CD4-positive, alpha-beta T cell treated with Interleukin-17A for 4 hours (primary cell): ENCODE measurements around the gene FAM174B.

Experiments
- DNase-seq: peaks from one replicate; pipeline ENCODE4 v3.0.0-alpha.2; 2020; ENCODE audit warnings: mixed read lengths

The FAM174B gene

DNA sequence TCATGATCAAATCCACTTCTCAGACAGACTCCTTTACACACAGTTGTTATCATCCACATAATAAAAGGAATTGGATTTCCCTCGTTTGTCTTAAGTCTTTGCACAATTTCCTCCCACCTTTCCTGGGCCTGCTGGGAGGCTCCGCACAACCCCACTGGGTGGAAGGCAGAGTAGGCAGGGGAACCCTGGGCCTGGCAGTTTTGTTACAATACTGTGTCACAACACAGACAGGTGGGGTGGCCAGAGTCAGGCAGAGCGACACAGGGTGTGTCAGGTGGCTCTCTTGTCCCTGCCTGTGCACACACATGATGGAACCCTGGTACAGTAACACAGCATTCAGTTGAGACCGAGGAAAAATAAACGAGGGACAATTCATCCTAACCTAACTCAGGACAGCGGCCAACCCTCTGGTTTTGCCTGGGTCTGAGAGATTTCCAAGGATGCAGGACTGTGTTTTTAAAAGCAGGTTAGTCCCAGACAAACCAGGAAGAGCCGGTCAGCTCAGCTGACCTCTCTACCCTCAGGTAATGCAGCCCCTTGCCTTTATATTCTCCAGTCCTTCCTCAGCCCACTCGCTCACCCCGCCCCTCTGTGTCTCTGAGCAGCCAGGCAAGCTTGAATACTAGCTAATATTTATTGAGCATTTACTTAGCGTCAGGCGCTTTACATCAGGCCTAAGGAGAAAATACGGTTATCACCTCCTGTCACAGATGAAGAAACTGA, 8.8 kb upstream of the FAM174B start:
- DNase-seq = no peak

DNA sequence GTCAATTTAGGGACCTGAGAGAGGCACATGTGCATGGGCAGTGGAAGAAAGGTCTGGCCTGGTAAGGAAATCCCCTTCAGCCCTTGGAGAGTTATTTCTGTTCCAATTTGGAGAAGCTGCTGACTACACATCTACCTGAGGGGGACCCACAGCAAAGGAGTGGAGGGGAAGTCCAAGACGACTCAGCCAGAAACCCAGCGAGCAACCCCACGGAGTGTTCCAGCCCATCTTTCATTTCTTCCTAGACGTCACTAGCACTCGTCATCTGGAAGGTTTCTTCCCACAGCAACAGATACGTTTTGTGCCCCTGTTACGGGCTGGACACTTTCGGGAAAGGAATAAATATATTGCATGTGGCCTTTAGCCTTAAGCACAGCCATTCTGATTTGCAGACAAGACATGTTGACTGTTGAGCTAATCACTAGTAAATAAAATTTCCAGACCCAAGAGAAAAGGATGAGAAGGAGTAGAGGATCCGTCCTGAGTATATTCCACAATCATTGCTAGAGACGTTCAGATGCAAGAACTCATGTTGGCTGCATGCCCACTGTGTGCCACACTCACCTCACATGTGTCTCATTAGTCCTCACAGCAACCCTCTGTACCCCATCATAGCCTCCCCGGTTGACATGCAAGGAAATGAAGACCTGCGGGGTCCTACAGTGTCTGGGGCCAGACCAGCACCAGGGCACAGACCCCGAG, 7.8 kb upstream of the FAM174B start:
- no peak for DNase-seq

DNA sequence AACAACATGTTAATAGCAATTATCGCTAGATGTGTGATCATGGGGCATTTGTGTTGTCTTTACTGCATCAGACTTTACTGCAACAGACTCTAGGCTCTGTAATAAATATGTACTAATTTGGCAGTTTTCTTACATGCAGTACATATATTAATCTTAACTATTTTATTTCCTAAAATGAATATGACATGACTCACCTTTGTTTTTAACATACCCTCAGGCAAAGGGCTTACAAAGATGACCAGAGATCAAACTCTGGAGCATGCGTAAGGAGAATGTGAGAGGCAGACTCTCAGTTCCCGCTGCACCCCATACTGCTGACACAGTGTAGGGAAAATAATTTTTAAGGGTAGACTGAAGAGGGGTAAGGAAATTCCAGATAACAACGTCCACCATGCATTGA, 7.2 kb upstream of the FAM174B start:
- no peak for DNase-seq

DNA sequence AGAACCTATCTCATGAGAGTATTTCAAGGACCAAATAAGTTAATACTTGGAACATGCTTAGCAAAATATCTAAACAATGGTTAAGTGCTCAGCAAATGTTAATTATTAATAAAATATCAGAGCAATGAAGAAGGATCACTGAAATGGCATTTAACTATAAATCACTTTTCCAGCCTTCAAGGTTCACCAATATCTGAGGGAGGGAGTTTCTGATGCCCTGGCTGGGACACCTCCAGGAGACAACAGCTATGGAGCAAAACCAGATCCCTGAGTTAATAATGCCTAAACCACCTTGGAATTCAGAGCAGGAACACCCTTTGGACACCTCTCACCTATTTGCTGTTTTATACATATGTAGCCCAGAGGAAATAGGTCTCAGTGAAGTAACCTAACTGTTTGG, 6.4 kb upstream of the FAM174B start:
- no peak for DNase-seq

DNA sequence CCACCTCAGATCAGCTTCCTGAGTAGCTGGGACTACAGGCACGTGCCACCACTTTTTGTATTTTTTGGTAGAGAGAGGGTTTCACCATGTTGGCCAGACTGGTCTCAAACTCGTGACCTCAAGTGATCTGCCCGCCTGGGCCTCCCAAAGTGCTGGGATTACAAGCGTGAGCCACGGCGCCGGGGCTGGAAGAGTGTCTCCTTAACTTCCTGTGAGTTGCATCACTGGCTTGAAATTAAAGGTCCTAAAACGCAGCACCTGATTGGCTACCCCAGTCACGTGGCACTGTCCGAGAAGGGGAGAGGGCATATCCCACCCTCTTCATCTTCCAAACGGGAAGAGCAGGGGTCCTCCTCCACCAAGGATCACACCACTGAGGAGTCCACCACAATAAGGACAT, 5.5 kb upstream of the FAM174B start:
- DNase-seq = no peak

DNA sequence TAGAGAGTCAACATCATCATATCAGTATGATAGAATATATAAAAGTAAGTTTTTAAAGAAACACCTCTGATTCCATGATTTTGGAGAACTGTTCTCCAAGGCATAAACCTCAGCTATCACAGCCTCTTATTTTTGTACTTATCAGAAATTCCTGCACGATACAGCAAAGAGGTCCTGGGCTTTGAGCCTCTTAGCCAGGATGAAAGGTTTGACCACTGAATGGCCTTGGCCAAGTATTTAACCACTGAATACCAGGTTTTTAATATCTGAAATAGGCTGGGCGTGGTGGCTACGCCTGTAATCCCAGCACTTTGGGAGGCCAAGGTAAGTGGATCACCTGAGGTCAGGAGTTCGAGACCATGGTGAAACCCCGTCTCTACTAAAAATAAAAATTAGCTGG, 1.9 kb upstream of the FAM174B start:
- no peak for DNase-seq

DNA sequence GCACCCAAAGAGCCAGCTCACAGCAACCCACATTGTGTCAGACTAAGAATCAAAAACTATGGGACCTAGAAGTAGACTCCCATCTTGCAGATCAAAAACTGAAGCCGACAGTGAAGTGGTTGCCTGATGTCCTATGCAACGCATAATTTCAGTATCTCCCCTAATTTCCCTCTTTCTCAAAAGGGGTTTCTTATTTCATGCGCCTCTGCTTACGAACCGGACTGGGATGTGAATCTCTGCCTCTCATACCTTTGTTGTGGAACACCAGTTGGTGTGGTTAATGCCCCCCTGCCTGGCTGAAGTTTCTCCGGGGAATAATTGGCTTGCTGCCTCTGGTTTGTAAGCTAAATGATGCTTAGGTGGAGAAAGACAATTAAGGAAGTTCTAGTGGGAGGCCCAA, 514 bp upstream of the FAM174B start:
- no peak for DNase-seq

DNA sequence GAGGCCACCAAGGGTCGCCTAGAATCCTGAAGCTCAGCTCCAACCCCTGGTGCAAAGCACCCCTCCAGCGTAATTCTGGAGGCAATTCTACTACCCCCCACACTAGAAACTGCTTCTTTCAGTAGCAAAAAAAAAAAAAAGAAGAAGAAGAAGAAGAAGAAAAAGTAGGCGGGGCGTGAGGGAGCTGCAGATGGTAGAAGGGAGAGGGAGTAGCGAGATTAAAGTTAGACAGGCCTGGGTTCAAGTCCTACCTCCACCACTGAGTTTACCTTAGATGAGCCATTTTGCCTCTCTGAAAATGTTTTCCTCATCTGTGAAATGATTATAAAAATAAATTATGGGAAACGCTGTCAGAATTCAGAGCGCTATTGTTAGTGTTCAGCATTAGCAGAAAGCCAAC, 913 bp downstream of the FAM174B start:
- DNase-seq = no peak

DNA sequence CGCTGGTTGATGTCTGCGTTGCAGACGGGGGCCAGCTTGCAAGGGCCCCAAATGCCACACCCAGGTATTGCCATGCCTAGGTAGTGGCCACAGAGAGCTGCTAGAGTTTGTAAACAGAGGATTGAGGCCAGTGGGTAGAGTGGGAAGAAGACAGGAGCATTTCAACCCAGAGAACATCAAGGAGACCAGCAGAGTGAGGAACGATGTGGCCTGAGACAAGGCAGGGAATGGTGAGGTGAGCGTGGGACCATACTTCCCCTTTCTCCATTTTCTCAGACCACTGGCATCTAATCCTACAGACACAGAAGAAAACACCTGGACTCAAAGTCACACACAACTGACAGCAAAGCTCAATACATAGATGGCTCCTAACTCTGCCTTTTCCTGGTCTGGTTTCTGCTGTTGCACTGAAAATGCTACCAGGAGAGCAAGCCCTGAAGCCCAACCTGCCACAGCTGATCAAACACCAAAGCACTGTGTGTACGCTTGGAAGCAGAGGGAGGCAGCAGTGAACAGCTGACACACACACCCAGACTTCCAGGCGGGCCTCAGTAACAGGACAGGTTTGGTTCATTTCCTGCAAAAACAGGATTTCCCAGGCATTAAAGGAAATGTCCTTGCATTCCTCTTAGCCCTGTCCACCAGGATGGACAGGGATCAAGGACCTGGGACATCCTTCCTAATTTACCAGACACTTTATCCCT, 1.6 kb downstream of the FAM174B start:
- DNase-seq = no peak

DNA sequence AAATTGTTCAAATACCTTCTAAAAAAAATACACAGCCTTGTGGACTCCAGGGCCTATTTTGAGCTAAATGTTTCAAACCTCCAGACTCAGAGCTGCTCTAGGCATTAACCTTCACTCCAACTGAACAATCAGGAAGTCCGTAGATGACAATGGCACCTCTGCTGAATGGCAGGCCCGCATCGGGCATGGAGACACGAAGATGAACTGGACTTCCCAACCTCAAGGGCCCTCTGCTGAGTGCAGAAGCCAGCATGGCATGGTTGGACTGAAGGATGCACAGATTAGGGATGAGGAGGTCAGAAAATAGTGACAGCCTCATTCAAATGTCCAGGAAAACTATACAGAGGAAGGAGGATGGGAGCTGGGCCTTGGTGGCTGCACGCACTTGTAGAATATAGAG, 2.2 kb downstream of the FAM174B start:
- no peak for DNase-seq

DNA sequence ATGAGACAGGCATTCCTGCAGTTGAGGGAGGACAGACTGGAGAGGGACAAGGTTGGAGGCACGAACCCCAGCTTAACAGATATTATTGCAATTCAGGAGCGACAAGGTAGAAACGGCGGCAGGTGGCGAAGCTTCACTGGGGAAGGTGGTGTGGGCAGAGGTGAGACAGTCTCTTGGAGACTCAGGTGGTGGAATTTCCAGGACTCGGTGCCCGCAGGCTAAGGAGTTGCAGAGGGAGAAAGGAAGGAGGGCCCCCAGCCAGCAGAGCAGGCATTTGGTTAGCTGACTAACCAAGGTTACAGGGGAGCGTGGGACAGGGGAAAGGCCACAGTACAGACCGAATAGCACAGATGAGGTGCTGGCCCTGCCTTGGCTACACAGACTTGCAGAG, 3.0 kb downstream of the FAM174B start:
- DNase-seq = no peak

DNA sequence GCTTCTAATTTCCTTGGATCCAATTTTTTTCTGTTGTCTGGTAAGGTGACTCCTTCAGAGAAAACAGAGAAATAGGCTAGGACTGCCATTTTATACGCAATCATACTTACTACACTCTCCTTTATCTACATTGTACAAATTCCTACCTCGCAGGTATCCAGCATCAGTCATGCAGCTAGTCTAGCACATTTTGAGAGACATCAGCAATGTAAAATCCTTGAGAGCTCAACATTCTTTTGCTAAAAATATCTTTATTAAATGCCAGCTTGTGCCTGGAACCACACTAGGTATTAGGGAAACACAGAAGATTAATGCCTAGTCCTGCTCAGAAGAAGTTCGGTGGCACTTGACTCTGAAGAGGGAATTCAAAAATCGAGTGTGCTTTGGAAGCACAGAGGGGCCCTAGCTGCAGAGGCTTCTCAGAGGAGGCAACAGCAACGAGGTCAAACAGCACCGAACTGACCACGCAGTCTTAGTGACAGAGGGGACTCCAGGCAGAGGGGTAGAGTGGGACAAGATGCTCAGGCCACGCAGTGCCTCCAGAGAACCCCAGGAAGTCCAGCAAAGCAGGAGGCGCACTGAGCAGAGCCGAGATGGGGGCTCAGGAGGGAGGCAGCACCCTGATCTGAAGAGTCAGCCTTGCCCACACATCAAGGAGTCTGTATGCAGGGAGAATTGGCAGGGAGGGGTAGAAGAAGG, 3.5 kb downstream of the FAM174B start:
- DNase-seq = no peak

DNA sequence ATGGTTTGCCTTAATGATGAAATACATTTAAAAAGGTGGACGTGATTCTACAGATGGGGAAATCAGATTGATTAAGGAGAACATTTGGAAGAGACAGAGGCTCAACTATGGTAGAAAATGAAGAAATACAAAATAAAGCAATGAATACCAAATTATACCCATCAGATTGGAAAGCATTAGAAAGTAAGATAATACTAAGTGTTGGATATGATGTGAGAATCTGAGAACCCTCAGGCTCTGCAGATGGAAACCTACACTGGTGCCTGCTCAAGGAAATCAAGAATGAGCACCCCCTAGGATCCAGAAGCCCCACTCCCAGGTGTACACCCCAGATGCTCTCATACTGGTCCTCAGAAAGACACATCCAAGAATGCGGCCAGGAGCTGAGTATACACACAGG, 4.6 kb downstream of the FAM174B start:
- no peak for DNase-seq

DNA sequence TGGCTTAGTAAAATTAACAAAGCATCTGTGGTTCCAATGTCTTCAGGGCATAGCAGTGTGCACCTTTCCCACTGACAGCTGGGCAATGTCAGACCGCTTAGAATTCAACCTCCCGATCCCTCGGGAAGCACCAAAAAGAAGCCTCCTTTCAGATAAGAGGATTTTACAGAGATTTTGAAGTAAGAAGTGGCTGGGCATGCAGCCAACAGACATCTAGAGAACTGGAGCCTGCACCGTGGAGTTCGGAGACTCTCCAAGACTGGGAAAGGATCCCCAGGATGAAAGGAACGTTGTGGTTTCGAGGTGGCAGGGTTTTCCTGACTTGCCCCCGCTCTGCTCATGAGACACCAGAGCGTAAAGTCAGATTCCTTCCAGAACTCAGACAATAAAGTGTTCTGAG, 5.3 kb downstream of the FAM174B start:
- no peak for DNase-seq

DNA sequence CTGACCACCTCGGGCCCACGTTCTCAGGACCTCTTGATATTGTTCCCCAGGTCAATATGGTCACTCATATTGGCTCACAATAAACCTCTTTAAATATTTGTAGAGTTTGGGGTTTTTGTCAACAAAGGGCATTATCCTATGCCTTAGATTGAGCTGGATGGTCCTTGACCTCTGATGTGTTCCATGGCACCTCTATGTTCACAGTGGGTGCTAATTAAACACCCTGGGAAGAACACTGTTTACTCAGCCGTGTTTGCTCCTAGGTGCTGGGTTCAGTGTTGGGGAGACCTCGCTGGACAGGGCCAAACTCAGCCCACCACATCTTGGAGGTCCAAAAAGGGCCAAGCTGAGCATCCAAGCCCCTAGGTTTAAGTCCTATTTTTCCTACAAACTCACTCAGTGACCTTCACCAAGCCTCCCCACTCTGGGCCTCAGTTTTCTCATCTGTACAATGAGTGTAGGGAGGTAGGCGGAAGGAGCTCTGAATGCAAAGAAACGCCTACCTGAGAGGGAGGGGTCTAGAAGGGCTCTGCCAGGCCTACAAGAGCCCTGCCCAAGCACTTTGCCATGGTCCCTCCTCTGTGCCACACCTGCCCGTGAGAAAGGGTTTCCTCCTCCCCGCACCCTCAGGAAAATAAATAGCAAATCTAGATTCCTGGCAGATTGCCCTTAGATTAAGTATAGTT, 7.2 kb downstream of the FAM174B start:
- no peak for DNase-seq

DNA sequence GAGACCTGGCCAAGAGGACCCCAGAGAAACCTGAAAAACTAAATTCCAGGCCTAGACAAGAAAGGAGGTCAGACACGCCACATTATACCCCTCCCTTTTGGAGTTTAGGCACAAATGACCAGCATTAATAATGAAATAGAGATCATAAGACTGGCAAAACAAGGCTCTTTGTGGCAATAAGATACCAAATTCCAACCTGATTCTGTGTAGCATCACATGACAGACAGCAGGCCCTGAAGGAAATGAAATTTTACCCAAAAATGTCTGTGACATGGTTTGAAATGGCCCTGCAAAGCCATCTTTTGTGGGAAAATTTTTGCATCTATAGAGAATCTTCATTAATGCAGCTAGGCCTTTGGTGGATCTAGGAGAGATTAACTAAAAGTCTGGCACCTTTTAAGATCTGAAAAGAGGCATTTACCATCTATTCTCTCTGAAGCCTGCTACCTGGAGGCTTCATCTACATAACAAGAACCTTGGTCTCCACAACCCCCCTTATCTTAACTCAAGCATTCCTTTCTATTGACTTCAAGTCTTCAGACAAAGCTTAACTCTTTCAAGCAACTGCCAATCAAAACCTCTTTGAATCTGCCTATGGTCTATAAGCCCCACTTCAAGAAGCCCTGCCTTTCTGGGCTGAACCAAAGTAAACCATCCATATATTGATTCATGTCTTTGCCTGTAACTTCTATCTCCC, 8.0 kb downstream of the FAM174B start:
- DNase-seq = no peak

DNA sequence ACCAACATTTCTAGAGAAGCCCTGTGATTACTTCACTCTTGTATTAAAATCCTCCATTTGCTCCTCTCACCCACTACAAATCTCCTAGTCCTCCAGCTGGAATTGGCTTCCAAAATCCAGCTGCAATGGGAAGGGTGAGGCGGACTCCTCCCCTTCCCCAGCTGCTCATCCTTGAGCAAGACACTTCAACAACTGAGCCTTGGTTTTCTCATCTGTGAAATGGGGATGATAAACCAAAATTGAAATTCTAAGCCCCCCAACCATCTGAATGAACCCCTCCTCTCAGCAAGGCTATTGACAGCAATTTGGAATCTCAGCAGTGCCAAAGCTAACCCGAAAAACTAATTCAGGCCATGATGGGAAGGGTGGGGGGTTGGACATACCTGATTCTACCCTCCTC, 9.4 kb downstream of the FAM174B start:
- DNase-seq = no peak

DNA sequence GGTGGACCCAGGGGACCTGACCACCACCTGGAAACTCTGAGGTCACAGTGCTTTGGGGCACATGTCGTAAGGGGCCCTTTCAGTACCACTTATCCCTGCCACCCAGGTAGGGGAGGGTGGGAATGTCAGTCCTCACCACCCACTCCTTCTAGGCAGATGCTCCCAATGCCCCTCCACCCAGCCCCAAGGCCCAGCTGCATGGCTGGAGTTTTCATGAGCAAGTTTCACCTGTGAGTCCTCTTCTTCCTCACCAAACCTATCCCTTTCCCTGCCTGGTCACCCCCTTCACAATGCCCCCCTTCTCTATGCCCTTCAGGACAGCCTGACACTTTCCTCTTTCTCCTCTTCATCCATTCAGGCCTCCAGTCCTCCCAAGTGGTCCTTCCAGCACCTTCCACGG, 9.8 kb downstream of the FAM174B start:
- DNase-seq = no peak

DNA sequence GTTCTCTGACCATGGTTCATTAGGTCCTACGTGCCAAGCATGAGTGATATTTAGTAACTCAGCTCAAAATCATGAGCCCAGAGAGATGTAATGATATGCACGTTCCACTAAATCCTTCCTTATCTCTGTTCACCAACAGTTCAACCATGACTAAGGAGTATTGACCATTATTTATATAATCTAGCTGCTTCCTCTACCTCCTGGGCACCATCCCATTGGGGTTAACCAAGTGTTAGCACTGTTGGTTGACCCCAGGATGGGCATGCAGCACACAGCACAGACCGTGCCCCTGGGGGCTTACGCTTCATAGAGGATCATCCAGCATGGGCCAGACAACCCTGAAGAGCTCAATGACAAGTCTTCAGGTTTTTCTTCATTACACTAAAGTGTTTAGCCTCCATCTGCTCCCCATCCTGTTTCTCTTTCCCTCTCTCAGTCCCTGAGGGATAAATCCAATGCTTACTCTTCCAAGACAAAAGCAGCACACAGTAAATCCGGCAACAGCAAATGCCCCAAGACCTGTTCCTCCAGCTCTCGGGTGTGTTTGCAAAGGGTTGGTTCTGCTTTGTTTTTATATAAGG, 10.4 kb downstream of the FAM174B start:
- no peak for DNase-seq

DNA sequence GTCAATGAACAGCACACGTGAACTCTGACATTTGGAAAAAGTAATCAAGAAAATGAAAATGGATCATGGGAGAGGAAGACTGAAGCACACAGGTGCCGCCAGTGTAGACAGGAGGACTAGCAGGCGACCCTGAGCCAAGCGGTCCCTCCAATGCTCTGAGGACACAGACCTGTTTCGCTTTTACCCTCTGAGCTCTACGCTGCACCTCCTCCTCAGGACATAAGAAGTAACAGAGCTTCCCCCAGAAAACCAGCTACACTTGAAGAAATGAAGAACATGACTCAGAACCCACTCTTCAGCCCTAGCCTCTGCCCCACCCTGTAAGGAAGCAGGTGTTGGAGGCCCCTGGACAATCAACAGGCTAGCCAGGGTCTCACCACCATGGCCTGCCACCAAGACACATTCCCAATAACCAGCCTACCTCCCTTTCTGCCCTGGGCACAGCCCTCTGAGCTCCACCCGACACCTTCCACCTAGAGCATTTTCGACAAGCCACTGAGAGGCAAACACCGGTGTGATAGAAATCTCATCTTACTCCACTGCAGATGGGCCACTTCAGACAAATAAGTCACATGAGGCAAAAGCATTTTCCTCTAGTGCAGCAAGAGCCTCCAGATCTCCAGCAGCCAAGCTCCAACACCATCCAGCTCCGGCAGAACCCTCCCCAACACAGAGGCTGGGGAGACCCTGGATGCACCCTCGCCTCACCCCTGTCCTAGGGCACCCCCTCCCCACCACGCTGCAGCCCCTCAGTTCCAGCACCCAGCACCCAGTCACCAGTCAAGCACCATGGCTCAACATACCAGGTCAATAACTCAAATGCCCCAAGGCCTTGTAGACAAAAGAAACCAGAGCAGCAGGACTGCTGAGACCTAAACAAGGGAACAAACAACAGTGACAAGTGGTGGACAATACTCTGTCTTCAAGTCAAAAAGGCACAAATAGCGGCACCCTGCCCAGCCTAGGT, 11.4 kb downstream of the FAM174B start:
- no peak for DNase-seq
